ENCODE measurements around the gene MPL.

MPL gene

DNA sequence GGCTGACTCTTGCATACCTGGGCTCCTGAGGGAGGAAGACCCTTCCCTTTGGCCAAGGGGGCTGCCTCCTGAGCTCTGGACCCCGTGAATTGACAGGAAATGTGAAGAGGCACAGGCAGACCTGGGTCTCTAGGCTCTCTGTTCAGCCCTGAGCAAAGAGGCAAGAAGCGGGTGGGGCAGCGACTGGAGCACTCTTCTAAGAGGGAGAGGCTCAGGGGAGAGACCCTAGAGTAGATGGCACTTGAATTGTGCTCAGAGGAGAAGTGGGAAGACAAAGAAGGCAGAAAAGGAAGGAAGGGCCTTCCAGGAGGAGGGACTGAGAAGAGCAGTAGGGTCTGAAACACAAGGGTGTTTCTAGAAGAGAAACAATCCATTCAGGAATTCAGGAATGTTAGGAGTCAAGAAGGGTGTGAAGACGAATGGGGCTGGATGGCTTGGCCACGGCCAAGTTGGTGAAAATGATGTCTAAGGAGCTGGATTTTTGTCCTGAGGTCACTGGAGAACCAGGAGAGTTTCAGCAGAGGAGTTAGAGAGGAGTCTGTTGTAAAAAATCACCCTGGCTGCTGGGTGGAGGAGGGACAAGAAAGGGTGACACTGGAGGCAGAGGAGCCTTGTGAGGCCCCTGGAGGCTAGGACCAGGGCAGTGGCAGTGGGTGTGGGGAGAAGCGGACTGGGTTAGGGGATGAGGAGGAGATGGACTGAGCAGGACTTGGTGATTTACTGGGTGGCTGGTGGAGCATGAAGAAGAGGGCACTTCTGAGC lies 31.5 kb upstream of the MPL start:
- in situ Hi-C loops (cut with HindIII; ENCODE audit: low sequenced_read_pairs): no loop called here

DNA sequence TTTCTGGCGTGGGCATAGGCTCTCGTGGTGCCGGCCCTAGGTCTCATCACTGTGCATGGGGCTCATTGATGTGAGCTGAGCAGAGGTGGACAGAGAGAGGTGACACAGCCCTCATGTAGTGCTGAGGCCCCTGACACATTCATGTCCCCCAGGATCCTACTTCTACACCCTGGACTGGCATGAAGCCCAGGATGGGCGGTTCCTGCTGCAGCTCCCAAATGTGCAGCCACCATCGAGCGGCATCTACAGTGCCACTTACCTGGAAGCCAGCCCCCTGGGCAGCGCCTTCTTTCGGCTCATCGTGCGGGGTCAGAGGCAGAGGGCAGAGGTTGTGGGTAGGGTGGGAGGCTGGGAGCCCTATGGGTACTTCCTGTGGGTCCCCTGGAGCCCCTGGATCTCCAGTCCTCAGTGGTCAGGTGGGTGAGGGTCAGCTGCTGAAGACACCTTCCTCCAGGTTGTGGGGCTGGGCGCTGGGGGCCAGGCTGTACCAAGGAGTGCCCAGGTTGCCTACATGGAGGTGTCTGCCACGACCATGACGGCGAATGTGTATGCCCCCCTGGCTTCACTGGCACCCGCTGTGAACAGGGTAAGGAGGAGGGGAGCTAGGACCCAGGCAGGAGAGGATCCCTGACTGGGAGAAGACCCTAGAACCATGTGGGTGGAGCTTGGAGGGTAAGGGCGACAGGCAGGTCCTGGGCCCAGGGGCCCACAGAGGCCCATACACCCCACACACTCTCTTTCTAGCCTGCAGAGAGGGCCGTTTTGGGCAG lies 30.7 kb upstream of the MPL start:
- in situ Hi-C loops (cut with HindIII; ENCODE audit: low sequenced_read_pairs): no loop called here

- in situ Hi-C loops (cut with HindIII; ENCODE audit: low sequenced_read_pairs): no loop called here
These were observed 30.0 kb upstream of the MPL start for GRCh38 chr1:43307458-43308158.

DNA sequence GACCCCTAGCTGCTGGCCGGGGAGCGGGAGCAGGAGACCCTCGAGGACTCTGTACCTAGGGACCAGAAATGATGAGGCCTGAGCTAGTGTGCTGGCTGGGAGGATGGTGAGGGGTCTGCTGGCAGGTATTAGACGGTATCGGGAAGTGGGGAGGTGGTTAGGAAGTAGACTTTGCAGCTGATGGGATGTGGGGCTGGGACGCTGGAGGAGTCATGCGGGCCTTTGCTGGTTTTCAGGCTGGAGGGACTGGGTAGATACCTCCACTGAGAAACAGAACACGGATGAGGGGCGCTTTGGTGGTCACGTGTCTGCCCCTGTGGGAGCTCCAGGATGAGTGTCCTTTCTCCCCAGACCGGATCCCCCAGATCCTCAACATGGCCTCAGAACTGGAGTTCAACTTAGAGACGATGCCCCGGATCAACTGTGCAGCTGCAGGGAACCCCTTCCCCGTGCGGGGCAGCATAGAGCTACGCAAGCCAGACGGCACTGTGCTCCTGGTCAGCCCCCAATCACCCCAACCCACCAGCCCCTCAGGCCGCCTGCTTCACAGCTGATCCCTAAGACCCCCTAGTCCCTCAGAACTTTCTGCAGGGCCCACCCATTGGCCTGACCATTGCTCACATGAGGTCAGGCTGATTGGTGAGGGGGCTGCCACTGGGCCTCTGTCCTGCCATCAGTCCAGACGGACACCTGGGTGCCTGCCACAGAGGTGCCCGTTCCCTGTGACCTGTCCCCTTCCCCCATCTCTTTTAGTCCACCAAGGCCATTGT lies 28.8 kb upstream of the MPL start:
- in situ Hi-C loops (cut with HindIII; ENCODE audit: low sequenced_read_pairs): no loop called here

- in situ Hi-C loops (cut with HindIII; ENCODE audit: low sequenced_read_pairs): no loop called here
These were observed 28.1 kb upstream of the MPL start for GRCh38 chr1:43309405-43310025.

- in situ Hi-C loops (cut with HindIII; ENCODE audit: low sequenced_read_pairs): no loop called here
These were observed 26.1 kb upstream of the MPL start for GRCh38 chr1:43311521-43311920.

- in situ Hi-C loops (cut with HindIII; ENCODE audit: low sequenced_read_pairs): no loop called here
These were observed 25.4 kb upstream of the MPL start for GRCh38 chr1:43312212-43312623.

GRCh38 chr1:43312663-43313515 lies 24.7 kb upstream of the MPL start:
- in situ Hi-C loops (cut with HindIII; ENCODE audit: low sequenced_read_pairs): no loop called here

- in situ Hi-C loops (cut with HindIII; ENCODE audit: low sequenced_read_pairs): no loop called here
These were observed 23.8 kb upstream of the MPL start for GRCh38 chr1:43313771-43314170.

GRCh38 chr1:43314233-43314632 lies 23.4 kb upstream of the MPL start:
- in situ Hi-C loops (cut with HindIII; ENCODE audit: low sequenced_read_pairs): no loop called here

DNA sequence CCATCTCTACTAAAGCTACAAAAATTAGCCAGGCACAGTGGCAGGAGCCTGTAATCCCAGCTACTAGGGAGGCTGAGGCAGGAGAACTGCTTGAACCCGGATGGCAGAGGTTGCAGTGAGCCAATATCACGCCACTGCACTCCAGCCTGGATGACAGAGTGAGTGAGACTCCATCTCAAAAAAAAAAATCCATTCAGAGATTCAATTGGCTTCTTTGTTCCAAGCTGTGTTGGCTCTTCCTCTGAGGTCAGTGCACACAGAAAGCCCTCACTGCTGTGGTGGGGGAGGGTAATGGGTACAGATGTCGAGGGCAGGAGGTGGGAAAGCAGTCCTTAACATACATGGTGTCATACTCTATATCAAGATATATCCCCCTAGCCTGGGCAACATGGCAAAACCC lies 22.1 kb upstream of the MPL start:
- in situ Hi-C loops (cut with HindIII; ENCODE audit: low sequenced_read_pairs): no loop called here

DNA sequence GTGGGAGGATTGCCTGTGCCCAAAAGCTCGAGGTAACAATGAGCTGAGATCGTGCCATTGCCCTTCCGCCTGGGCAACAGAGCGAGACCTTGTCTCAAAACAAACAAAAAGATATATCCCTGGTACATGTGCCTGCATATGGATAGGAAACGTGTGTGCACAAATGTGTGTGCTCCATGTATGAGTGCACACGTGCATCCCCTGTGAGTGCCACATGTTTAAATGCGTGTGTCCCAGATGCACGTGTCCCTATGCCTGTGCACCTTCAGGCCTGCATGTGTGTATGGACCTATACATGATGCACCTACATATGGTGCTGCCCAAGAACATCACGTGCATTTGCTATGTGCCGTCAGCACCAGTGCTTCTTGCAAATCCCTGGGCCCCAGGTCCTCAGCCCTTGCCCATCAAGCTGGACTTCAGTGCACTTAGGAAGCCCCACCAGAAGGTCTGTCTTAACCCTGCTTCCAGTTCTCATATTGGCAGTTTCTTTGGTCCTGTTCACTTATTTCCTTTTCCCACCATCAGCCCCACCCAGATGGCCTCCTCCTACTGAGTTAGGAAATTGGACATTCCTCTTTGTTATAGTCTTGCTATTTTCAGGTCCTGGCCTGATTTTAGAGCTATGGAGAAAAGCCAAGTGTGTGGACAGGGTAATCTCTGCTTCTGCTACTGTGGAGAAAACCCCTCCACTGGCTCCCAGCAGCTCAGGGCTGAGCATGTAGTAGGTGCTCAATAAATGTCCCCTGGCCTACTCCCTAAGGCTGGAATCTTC lies 21.5 kb upstream of the MPL start:
- in situ Hi-C loops (cut with HindIII; ENCODE audit: low sequenced_read_pairs): no loop called here

- in situ Hi-C loops (cut with HindIII; ENCODE audit: low sequenced_read_pairs): no loop called here
These were observed 20.7 kb upstream of the MPL start for GRCh38 chr1:43316738-43317520.

GRCh38 chr1:43317817-43318471 lies 19.7 kb upstream of the MPL start:
- in situ Hi-C loops (cut with HindIII; ENCODE audit: low sequenced_read_pairs): no loop called here

DNA sequence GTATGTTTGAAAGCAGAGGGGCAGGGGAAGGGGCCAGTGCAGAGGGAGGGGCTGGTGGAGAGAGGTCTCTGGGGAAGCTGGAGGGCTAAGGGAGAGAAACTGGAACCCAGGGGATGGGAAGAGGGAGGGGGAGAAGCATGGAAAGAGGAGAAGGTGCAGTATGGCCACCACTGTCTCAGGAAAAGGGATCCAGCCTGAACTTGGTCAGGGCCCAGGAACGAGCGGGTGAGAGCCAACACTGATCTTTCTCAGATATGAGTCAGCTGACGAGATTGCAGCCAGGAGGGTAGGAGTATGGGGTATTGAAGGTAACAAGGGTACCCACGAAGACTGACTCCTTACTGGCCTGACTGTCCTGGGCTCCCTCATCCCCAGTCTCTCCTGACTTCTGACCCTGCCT lies 18.8 kb upstream of the MPL start:
- in situ Hi-C loops (cut with HindIII; ENCODE audit: low sequenced_read_pairs): no loop called here

- in situ Hi-C loops (cut with HindIII; ENCODE audit: low sequenced_read_pairs): no loop called here
These were observed 18.3 kb upstream of the MPL start for GRCh38 chr1:43319288-43319687.

GRCh38 chr1:43319766-43320165 lies 17.9 kb upstream of the MPL start:
- in situ Hi-C loops (cut with HindIII; ENCODE audit: low sequenced_read_pairs): no loop called here
